A673 (cell line): ENCODE results near the gene HMGN2. TPM values are rescaled to one million over a fixed set of nuclear protein-coding genes. Genes with fewer than 3 reads are reported as not detected.
"Not testable (repeated sequence)": the region's sequence is repeated elsewhere in the genome, so short reads cannot be mapped to it uniquely, and the experiment has no call there.

Experiments
- BruUV-seq: library from RNA; stranded (reverse); fragments of 400-500 nt; replicated peaks from 2 replicates; lab custom pipeline; 2021; lab: Mats Ljungman, UMichigan
- CTCF ChIA-PET: fragments of 300-600 bp; sonication (Branson Sonifier 250); formaldehyde crosslinking; loops from one replicate; lab custom pipeline; 2022; ENCODE audit warnings: antibody characterized with exemption; lab: Charles Lee
- POLR2A ChIA-PET: fragments of 300-600 bp; sonication (Branson Sonifier 250); formaldehyde crosslinking; loops from one replicate; lab custom pipeline; 2022; ENCODE audit warnings: antibody characterized with exemption; ENCODE audit not compliant: low non-redundant PET; lab: Charles Lee
- DNase-seq: peaks from one replicate; pipeline ENCODE4 v3.0.0-alpha.2; 2015; ENCODE audit warnings: low spot score
- H3K27ac ChIP-seq: fragments of 200-600 bp; sonication (generic); 2 replicates; pipeline ENCODE4 v1.5.1; 2016; ENCODE audit warnings: mixed run types, low read depth, mild to moderate bottlenecking, mixed read lengths, antibody characterized with exemption, low read length; ENCODE audit not compliant: poor library complexity, severe bottlenecking
- H3K27me3 ChIP-seq: fragments of 200-600 bp; sonication (generic); replicated peaks from 2 replicates; pipeline ENCODE4 v1.6.1; 2017; ENCODE audit warnings: mixed run types, low read depth, mild to moderate bottlenecking, mixed read lengths, antibody characterized with exemption, low read length; ENCODE audit not compliant: insufficient read depth, poor library complexity
- H3K36me3 ChIP-seq: fragments of 200-600 bp; sonication (generic); 2 replicates; pipeline ENCODE4 v1.6.1; 2016; ENCODE audit warnings: mixed run types, mild to moderate bottlenecking, mixed read lengths, antibody characterized with exemption, low read length; ENCODE audit not compliant: insufficient read depth, poor library complexity, severe bottlenecking
- H3K4me1 ChIP-seq: fragments of 200-600 bp; sonication (generic); 2 replicates; pipeline ENCODE4 v1.6.1; 2017; ENCODE audit warnings: mixed run types, mild to moderate bottlenecking, mixed read lengths, antibody characterized with exemption, low read length; ENCODE audit not compliant: insufficient read depth, poor library complexity, severe bottlenecking
- H3K4me3 ChIP-seq: fragments of 200-600 bp; sonication (generic); 2 replicates; pipeline ENCODE4 v1.5.1; 2016; ENCODE audit warnings: low read depth, mixed run types, mild to moderate bottlenecking, mixed read lengths, low read length; ENCODE audit not compliant: poor library complexity, severe bottlenecking
- H3K9me3 ChIP-seq: fragments of 200-600 bp; sonication (generic); 2 replicates; pipeline ENCODE4 v1.6.1; 2016; ENCODE audit warnings: mixed run types, low read depth, mild to moderate bottlenecking, mixed read lengths, antibody characterized with exemption, low read length; ENCODE audit not compliant: poor library complexity, severe bottlenecking
- EZH2 ChIP-seq: fragments of 200-600 bp; sonication (generic); IDR thresholded peaks from 2 replicates; pipeline ENCODE4 v1.6.1; 2017; ENCODE audit warnings: borderline replicate concordance, low read depth, mild to moderate bottlenecking, mixed read lengths, antibody characterized with exemption, low read length; ENCODE audit not compliant: poor library complexity, severe bottlenecking
- intact Hi-C: fragments of 100-400 bp; cut with micrococcal nuclease; formaldehyde crosslinking; loops from one replicate; pipeline ENCODE4 v1.10.0; 2022; ENCODE audit not compliant: unreplicated experiment
- total RNA-seq: library from RNA; stranded (reverse); gene quantifications from 2 replicates; pipeline ENCODE4 v1.2.3, GENCODE V29; 2021
- TF ChIP-seq, protein P1 (sequence below): fragments of 300-800, 200-600 bp; sonication (generic); conservative IDR thresholded peaks from 2 replicates; pipeline ENCODE4 v1.5.1; 2017; ENCODE audit warnings: low read depth, mild to moderate bottlenecking, antibody characterized with exemption, low read length, moderate library complexity, mixed read lengths

Gene HMGN2
- total RNA-seq, 1 experiment from 2014 or later = 1,080 TPM

- DNase-seq = peak; percentile 85
- TF ChIP-seq EZH2 = no peak
- TF ChIP-seq, protein P1, sequence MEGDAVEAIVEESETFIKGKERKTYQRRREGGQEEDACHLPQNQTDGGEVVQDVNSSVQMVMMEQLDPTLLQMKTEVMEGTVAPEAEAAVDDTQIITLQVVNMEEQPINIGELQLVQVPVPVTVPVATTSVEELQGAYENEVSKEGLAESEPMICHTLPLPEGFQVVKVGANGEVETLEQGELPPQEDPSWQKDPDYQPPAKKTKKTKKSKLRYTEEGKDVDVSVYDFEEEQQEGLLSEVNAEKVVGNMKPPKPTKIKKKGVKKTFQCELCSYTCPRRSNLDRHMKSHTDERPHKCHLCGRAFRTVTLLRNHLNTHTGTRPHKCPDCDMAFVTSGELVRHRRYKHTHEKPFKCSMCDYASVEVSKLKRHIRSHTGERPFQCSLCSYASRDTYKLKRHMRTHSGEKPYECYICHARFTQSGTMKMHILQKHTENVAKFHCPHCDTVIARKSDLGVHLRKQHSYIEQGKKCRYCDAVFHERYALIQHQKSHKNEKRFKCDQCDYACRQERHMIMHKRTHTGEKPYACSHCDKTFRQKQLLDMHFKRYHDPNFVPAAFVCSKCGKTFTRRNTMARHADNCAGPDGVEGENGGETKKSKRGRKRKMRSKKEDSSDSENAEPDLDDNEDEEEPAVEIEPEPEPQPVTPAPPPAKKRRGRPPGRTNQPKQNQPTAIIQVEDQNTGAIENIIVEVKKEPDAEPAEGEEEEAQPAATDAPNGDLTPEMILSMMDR = no peak
- no peaks in the 10 kb centered on the region for H3K27me3 ChIP-seq
- CTCF ChIA-PET = interaction anchor here (0.6 to 1.1 kb wide), 5 partner anchors 10 to 289 kb away, joined by 3 to 5 read pairs (median 3); no protein-coding TSS in a partner anchor
- intact Hi-C loops = loop anchor here (5.0 kb wide), 1 partner anchor 287 kb away; the partner anchor contains the start of gene PIGV
- peak overlapping the region; percentile 77 for H3K27ac ChIP-seq
- BruUV-seq = no TSS peak
- POLR2A ChIA-PET = interaction anchor here (0.7 kb wide), 2 partner anchors 443 to 1027 kb away, joined by 3 to 8 read pairs; no protein-coding TSS in a partner anchor
- peaks cover 15% of the 10 kb centered on the region for H3K4me1 ChIP-seq
- no peaks in the 10 kb centered on the region for H3K36me3 ChIP-seq
- H3K4me3 ChIP-seq = peak overlapping the region; percentile 65
- no peaks in the 10 kb centered on the region for H3K9me3 ChIP-seq
These were observed 28.4 kb downstream of the HMGN2 start for GRCh38 chr1:26500488-26501175.

- BruUV-seq, H3K27me3 ChIP-seq, H3K4me3 ChIP-seq, CTCF ChIA-PET, H3K4me1 ChIP-seq, H3K36me3 ChIP-seq, H3K9me3 ChIP-seq, DNase-seq, intact Hi-C loops, POLR2A ChIA-PET, H3K27ac ChIP-seq: not testable (repeated sequence)
These were observed 38.5 kb downstream of the HMGN2 start for GRCh38 chr1:26510711-26511110.

GRCh38 chr1:26515836-26516235 lies 43.6 kb downstream of the HMGN2 start:
- H3K4me3 ChIP-seq, H3K4me1 ChIP-seq, CTCF ChIA-PET, DNase-seq, BruUV-seq, H3K9me3 ChIP-seq, H3K27ac ChIP-seq, H3K36me3 ChIP-seq, H3K27me3 ChIP-seq, intact Hi-C loops: not testable (repeated sequence)
- POLR2A ChIA-PET = interaction anchor here (0.7 kb wide), 1 partner anchor 71 kb away, joined by 7 read pairs; no protein-coding TSS in a partner anchor

- no peak overlapping the region for H3K4me3 ChIP-seq
- H3K36me3 ChIP-seq = no peaks in the 10 kb centered on the region
- no TSS peak for BruUV-seq
- intact Hi-C loops = no loop called here
- no peak for DNase-seq
- H3K27me3 ChIP-seq = no peaks in the 10 kb centered on the region
- no peak overlapping the region for H3K27ac ChIP-seq
- ChIA-PET CTCF (no interaction called here), POLR2A (interaction anchor here (0.6 kb wide), 1 partner anchor 188 kb away, joined by 3 read pairs; no protein-coding TSS in a partner anchor)
- TF ChIP-seq, protein P1 = no peak
- no peak for TF ChIP-seq EZH2
- no peaks in the 10 kb centered on the region for H3K4me1 ChIP-seq
- no peaks in the 10 kb centered on the region for H3K9me3 ChIP-seq
These were observed 44.9 kb downstream of the HMGN2 start for GRCh38 chr1:26516987-26517765.
